Osteoblast (primary cell): ENCODE data around the gene RABIF. TPM values are rescaled to one million over a fixed set of nuclear protein-coding genes. Genes with fewer than 3 reads are reported as not detected.
A peak's percentile ranks its signal among the peaks of the same experiment; 100 is the strongest.

Experiments
- DNase-seq: peaks from one replicate; pipeline ENCODE4 v3.0.0; 2011; ENCODE audit warnings: low spot score, mixed read lengths; ENCODE audit not compliant: insufficient read length; ENCODE audit errors: missing footprints
- H2AFZ ChIP-seq: 2 replicates; pipeline ENCODE4 v1.6.0; 2011; ENCODE audit warnings: mild to moderate bottlenecking, low read length
- H3K27ac ChIP-seq: 2 replicates; pipeline ENCODE4 v1.5.1; 2011; ENCODE audit warnings: mild to moderate bottlenecking, low read depth, low read length, moderate library complexity
- H3K27me3 ChIP-seq: 2 replicates; pipeline ENCODE4 v1.6.0; 2012; ENCODE audit warnings: mild to moderate bottlenecking, control low read depth, inconsistent platforms, low read length, moderate library complexity; ENCODE audit not compliant: insufficient read depth
- H3K36me3 ChIP-seq: 2 replicates; pipeline ENCODE4 v1.5.1; 2011; ENCODE audit warnings: mild to moderate bottlenecking, low read length, control low read depth, moderate library complexity; ENCODE audit not compliant: insufficient read depth
- H3K4me1 ChIP-seq: 2 replicates; pipeline ENCODE4 v1.5.1; 2011; ENCODE audit warnings: mild to moderate bottlenecking, low read length, control low read depth, moderate library complexity; ENCODE audit not compliant: insufficient read depth
- H3K4me2 ChIP-seq: 2 replicates; pipeline ENCODE4 v1.6.0; 2011; ENCODE audit warnings: mild to moderate bottlenecking, low read length; ENCODE audit not compliant: insufficient read depth
- H3K4me3 ChIP-seq: fragments of 200-600 bp; sonication (generic); 3 replicates; pipeline ENCODE4 v1.5.1; 2012; ENCODE audit warnings: mild to moderate bottlenecking, low read length, inconsistent platforms; ENCODE audit not compliant: insufficient read depth
- H3K79me2 ChIP-seq: 2 replicates; pipeline ENCODE4 v1.6.0; 2012; ENCODE audit warnings: mild to moderate bottlenecking, low read length, control low read depth, inconsistent platforms; ENCODE audit not compliant: insufficient read depth
- H3K9me3 ChIP-seq: 2 replicates; pipeline ENCODE4 v1.5.1; 2011; ENCODE audit warnings: low read depth, low read length, control low read depth
- H4K20me1 ChIP-seq: 2 replicates; pipeline ENCODE4 v1.6.0; 2012; ENCODE audit warnings: mild to moderate bottlenecking, low read length, control low read depth; ENCODE audit not compliant: insufficient read depth
- total RNA-seq: library from RNA; depleted of rRNA; stranded (reverse); fragments of >200 nt; gene quantifications from 2 replicates; pipeline ENCODE4 v1.2.3, GENCODE V29; 2012
- TF ChIP-seq, protein P1 (sequence below): IDR thresholded peaks from 2 replicates; pipeline ENCODE4 v1.5.1; 2011; ENCODE audit warnings: mild to moderate bottlenecking, low read depth, low read length, moderate library complexity; ENCODE audit errors: extremely low read depth

RABIF gene
- total RNA-seq, 1 donor: 7.2 TPM

DNA sequence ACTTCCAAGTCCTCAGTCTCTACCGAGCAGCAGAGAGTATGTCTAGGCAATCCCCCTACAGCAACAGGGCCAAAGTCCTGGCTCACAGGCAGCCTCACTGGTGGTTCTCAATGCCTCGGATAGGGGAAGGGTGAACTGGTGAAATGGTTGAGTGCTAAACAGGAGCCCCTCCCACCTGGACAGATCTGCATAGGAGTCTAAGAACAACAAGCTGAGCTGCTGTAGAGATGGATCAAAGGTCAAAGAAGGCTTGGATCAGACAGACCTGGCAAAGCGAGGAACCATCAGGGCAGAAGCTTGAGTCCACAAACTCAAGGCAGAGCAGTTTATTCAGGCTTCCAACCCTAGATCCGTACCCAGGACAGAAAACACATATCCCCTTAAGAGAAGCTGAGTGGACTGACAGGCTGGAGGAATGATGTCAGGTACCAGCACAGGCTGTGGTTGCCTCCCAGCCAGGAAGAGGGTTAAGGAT lies 31.8 kb downstream of the RABIF start:
- H3K36me3 ChIP-seq: no peaks in the 10 kb centered on the region
- H3K9me3 ChIP-seq: no peaks in the 10 kb centered on the region
- TF ChIP-seq, protein P1, sequence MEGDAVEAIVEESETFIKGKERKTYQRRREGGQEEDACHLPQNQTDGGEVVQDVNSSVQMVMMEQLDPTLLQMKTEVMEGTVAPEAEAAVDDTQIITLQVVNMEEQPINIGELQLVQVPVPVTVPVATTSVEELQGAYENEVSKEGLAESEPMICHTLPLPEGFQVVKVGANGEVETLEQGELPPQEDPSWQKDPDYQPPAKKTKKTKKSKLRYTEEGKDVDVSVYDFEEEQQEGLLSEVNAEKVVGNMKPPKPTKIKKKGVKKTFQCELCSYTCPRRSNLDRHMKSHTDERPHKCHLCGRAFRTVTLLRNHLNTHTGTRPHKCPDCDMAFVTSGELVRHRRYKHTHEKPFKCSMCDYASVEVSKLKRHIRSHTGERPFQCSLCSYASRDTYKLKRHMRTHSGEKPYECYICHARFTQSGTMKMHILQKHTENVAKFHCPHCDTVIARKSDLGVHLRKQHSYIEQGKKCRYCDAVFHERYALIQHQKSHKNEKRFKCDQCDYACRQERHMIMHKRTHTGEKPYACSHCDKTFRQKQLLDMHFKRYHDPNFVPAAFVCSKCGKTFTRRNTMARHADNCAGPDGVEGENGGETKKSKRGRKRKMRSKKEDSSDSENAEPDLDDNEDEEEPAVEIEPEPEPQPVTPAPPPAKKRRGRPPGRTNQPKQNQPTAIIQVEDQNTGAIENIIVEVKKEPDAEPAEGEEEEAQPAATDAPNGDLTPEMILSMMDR: no peak
- H3K27ac ChIP-seq: no peak overlapping the region
- H2AFZ ChIP-seq: no peak overlapping the region
- H3K79me2 ChIP-seq: no peaks in the 10 kb centered on the region
- peaks cover 8% of the 10 kb centered on the region for H3K4me1 ChIP-seq
- no peak overlapping the region for H3K4me3 ChIP-seq
- H4K20me1 ChIP-seq: no peaks in the 10 kb centered on the region
- H3K4me2 ChIP-seq: no peak overlapping the region
- no peak for DNase-seq
- H3K27me3 ChIP-seq: no peaks in the 10 kb centered on the region

DNA sequence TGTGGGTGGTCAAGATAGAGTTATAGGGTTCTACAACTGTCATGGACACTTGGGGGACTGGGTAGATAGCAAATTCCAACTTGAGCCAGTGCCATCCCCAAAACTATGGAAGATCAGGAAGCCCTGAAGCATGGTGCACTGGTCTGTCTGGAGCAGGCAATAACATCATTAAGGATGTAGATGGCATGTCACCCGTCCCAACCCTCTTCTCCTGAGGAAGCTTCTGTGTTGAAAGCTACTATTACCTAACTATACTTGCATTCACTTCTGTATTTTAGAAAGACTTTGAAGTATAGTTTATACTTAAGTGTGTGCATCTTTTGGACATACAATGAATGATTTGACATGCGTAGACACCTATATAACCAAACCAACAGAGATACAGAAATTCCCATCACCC lies 32.9 kb downstream of the RABIF start:
- Histone ChIP-seq H3K27me3 (no peaks in the 10 kb centered on the region), H2AFZ (no peak overlapping the region), H4K20me1 (no peaks in the 10 kb centered on the region), H3K9me3 (no peaks in the 10 kb centered on the region), H3K4me2 (no peak overlapping the region), H3K4me3 (no peak overlapping the region), H3K36me3 (no peaks in the 10 kb centered on the region), H3K79me2 (no peaks in the 10 kb centered on the region), H3K4me1 (peaks cover 4% of the 10 kb centered on the region), H3K27ac (no peak overlapping the region)
- TF ChIP-seq, protein P1: no peak
- no peak for DNase-seq

DNA sequence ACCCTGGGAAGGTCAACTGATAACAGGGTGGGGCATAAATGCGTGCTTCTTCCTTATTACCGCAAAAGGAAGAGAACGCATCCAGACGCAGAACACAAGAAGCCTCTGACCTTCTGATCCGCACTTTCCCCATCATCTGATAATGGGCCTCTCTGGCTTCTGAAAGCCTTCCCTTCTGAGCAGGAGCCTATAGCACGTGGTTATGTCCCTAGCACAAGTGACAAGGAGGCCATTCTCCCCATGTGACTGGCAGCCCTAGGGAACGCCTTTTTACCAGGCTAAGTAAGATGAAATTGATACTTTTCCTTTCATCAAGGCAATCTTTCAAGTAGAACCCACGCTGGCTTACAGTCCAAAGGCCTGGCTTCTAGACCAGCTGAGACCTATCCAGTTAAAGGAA lies 34.2 kb downstream of the RABIF start:
- no peaks in the 10 kb centered on the region for H3K4me1 ChIP-seq
- H2AFZ ChIP-seq: no peak overlapping the region
- no peaks in the 10 kb centered on the region for H3K79me2 ChIP-seq
- no peak for DNase-seq
- no peaks in the 10 kb centered on the region for H3K36me3 ChIP-seq
- no peaks in the 10 kb centered on the region for H3K27me3 ChIP-seq
- no peaks in the 10 kb centered on the region for H4K20me1 ChIP-seq
- no peak overlapping the region for H3K27ac ChIP-seq
- H3K4me3 ChIP-seq: no peak overlapping the region
- no peaks in the 10 kb centered on the region for H3K9me3 ChIP-seq
- no peak overlapping the region for H3K4me2 ChIP-seq
- TF ChIP-seq, protein P1: no peak

DNA sequence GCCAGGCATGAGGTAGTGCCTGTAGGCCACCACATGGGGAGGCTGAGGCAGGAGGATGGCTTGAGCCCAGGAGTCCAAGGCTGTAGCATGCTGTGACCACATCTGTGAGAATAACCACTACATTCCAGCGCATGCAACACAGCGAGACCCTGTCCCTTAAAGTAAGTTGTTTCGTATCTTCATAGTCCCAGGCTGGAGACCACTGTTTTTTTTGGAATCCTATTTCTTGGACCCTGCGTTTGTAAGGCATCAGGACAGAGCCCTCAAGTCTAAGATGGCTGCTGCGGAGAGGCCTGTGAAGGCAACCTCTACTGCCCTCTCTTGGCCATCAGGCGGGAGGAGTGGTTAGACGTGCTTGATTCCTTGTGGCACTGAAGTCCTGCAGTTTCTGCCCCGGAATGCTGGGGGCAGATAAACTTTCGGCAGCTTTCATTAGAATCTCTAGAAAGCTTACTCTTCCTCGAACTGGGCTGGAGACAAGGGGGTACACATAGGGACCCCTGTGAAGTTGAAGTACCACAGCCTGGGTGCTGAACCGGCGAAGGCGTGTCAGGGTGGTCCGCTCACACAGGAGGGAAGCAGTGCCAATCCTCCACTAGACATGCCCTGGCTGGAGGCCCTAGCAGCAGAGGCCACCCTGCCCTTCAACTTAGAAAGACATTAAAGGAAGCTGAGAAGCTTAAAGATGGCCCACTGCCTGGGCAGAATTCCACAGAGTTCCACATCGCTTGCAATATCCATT lies 36.6 kb downstream of the RABIF start:
- Histone ChIP-seq H3K9me3 (no peaks in the 10 kb centered on the region), H3K4me1 (no peaks in the 10 kb centered on the region), H3K79me2 (no peaks in the 10 kb centered on the region), H3K4me2 (no peak overlapping the region), H4K20me1 (no peaks in the 10 kb centered on the region), H3K36me3 (no peaks in the 10 kb centered on the region), H2AFZ (peak overlapping the region; percentile 88), H3K4me3 (no peak overlapping the region), H3K27ac (no peak overlapping the region), H3K27me3 (no peaks in the 10 kb centered on the region)
- DNase-seq: peak; percentile 84
- TF ChIP-seq, protein P1: peak; percentile 73
